ENCODE data around the gene MACROD1. TPM values are rescaled to one million over a fixed set of nuclear protein-coding genes. Genes with fewer than 3 reads are reported as not detected.
A peak's percentile ranks its signal among the peaks of the same experiment; 100 is the strongest.

Gene MACROD1
- total RNA-seq, 2 donors from 2014 or later = 17.4 to 18.4 TPM

GRCh38 chr11:64203421-64204079, 37.6 kb upstream of the MACROD1 start:
- Mint-ChIP-seq H3K27me3 (ENCODE audit: low read depth) (no peaks in the 10 kb centered on the region), H3K9me3 (no peaks in the 10 kb centered on the region), H3K4me3 (no peak overlapping the region), H3K27ac (no peak overlapping the region), H3K36me3 (ENCODE audit: insufficient read depth in 2 of 2) (peaks cover 14 to 34% of the 10 kb centered on the region in 2 donors), H3K4me1 (ENCODE audit: low read depth) (peaks cover 41% of the 10 kb centered on the region)
- DNase-seq = no peak
- ATAC-seq (replicated peaks in 1 of 2) = no peak

DNA sequence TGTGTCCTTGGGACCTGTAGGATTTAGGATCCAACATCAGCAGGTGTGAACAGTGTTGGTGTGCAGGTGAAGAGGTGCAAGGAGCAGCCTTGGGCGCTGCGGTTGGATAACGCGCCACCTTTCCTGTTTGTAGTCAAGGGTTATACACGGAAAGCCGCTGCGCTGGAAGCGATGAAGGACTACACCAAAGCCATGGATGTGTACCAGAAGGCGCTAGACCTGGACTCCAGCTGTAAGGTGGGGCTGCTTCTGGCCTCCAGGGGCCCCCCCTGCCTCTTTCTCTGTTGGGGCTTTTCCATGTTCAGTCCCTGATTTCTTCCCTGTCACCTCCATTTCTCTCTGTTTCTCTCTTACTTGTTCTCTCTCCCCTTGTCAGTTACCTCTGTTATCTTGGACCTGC, 37.1 kb upstream of the MACROD1 start:
- no peak for ATAC-seq (replicated peaks in 1 of 2)
- no peak overlapping the region for H3K27ac Mint-ChIP-seq

DNA sequence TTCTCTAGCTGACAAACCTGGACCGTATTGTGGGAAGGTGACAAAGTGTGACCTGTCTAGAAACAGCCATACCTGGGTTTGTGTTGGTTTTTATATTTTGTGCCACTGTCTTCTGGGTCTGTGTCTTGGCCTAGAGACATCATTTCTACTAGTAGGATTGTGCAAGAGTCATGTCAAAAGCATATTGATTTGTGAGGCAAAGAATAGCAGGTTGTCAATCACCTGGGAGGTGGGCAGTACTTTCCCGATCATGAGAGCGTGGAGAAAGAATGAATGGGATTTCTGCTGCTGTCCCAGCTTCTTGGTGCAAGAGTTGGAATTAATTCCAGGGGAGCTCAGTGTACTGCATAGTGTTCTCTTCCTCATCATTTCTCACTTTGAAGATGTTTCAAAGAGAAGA, 35.6 kb upstream of the MACROD1 start:
- Mint-ChIP-seq H3K27me3 (ENCODE audit: low read depth) (no peaks in the 10 kb centered on the region), H3K36me3 (ENCODE audit: insufficient read depth in 2 of 2) (peaks cover 14 to 38% of the 10 kb centered on the region in 2 donors), H3K27ac (peak overlapping the region; percentile 13), H3K9me3 (no peaks in the 10 kb centered on the region), H3K4me3 (no peak overlapping the region), H3K4me1 (ENCODE audit: low read depth) (peaks cover 31% of the 10 kb centered on the region)
- no peak for ATAC-seq (replicated peaks in 1 of 2)
- DNase-seq = no peak

More for the DNA sequence above, 37.1 kb upstream of the MACROD1 start:
- Mint-ChIP-seq H3K36me3 (ENCODE audit: insufficient read depth in 2 of 2) (peaks cover 14 to 34% of the 10 kb centered on the region in 2 donors), H3K27me3 (ENCODE audit: low read depth) (no peaks in the 10 kb centered on the region), H3K4me3 (no peak overlapping the region), H3K9me3 (no peaks in the 10 kb centered on the region), H3K4me1 (ENCODE audit: low read depth) (peaks cover 35% of the 10 kb centered on the region)
- DNase-seq = no peak

GRCh38 chr11:64198511-64198910, 32.6 kb upstream of the MACROD1 start:
- peaks cover 20 to 46% of the 10 kb centered on the region in 2 donors for H3K36me3 Mint-ChIP-seq (ENCODE audit: insufficient read depth in 2 of 2)
- no peaks in the 10 kb centered on the region for H3K27me3 Mint-ChIP-seq (ENCODE audit: low read depth)
- DNase-seq (no peak), ATAC-seq (replicated peaks in 1 of 2) (no peak)
- peaks cover 3% of the 10 kb centered on the region for H3K4me1 Mint-ChIP-seq (ENCODE audit: low read depth)
- no peak overlapping the region for H3K4me3 Mint-ChIP-seq
- no peak overlapping the region for H3K27ac Mint-ChIP-seq
- no peaks in the 10 kb centered on the region for H3K9me3 Mint-ChIP-seq

GRCh38 chr11:64196626-64197025, 30.7 kb upstream of the MACROD1 start:
- H3K27me3 Mint-ChIP-seq (ENCODE audit: low read depth) = no peaks in the 10 kb centered on the region
- H3K4me3 Mint-ChIP-seq = no peak overlapping the region
- no peak overlapping the region for H3K27ac Mint-ChIP-seq
- no peaks in the 10 kb centered on the region for H3K9me3 Mint-ChIP-seq
- peaks cover 19 to 46% of the 10 kb centered on the region in 2 donors for H3K36me3 Mint-ChIP-seq (ENCODE audit: insufficient read depth in 2 of 2)
- DNase-seq (no peak), ATAC-seq (replicated peaks in 1 of 2) (no peak)
- peaks cover 7% of the 10 kb centered on the region for H3K4me1 Mint-ChIP-seq (ENCODE audit: low read depth)

GRCh38 chr11:64192434-64192833, 26.5 kb upstream of the MACROD1 start:
- Mint-ChIP-seq H3K4me3 (no peak overlapping the region), H3K4me1 (ENCODE audit: low read depth) (peaks cover 30% of the 10 kb centered on the region), H3K9me3 (no peaks in the 10 kb centered on the region), H3K27me3 (ENCODE audit: low read depth) (no peaks in the 10 kb centered on the region), H3K27ac (no peak overlapping the region), H3K36me3 (ENCODE audit: insufficient read depth in 2 of 2) (peaks cover 15 to 38% of the 10 kb centered on the region in 2 donors)
- no peak for ATAC-seq (replicated peaks in 1 of 2)
- DNase-seq = no peak

DNA sequence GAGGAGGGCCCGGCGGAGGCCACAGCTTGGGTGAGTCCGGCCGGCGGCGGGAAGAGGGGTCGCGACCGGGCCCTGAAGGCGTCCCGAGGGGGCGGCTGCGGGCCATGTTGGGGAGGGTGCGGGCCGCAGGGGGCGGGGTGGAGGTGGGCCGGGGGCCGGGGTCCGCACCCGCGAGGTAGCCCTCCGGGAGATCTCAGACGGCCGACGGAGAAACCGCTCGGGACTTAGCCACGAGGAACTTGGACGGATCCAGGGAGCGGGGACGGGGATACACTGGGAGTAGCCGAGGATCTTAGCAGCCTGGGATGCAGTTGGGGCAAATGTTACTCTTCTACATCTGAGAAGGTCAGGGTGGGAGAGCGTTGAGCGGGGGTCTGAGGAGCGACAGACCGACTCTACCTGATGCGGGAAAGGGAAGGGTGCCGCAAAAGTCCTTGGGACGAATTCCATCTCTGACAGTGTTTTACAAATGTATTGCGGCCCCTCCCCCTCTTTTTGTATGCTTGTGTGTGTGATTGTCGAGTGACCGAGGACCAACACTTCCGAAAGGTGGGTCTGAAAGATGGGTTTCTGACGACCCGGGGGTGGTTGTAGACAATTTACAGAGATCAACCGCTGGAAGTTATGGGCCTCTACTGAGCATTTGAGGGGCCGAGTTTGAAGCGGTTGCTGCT, 20.7 kb upstream of the MACROD1 start:
- Mint-ChIP-seq H3K27me3 (ENCODE audit: low read depth) (no peaks in the 10 kb centered on the region), H3K4me1 (ENCODE audit: low read depth) (peaks cover 53% of the 10 kb centered on the region), H3K36me3 (ENCODE audit: insufficient read depth in 2 of 2) (peaks cover 3 to 10% of the 10 kb centered on the region in 2 donors), H3K9me3 (no peaks in the 10 kb centered on the region), H3K27ac (no peak overlapping the region), H3K4me3 (no peak overlapping the region)
- ATAC-seq (replicated peaks in 1 of 2) (no peak), DNase-seq (peak; percentile 56 to 69)

GRCh38 chr11:64185693-64186491, 20.0 kb upstream of the MACROD1 start, which contains the start of gene STIP1:
TSS of gene STIP1 (plus strand) at chr11:64186171. CDS start at chr11:64186262, 91 bp downstream.
- no peaks in the 10 kb centered on the region for H3K9me3 Mint-ChIP-seq
- no peaks in the 10 kb centered on the region for H3K27me3 Mint-ChIP-seq (ENCODE audit: low read depth)
- H3K36me3 Mint-ChIP-seq (ENCODE audit: insufficient read depth in 2 of 2) = peaks cover 3 to 6% of the 10 kb centered on the region in 2 donors
- H3K4me3 Mint-ChIP-seq = peak within 1 kb of the TSS; percentile 85 to 94
- peak within 1 kb of the TSS; percentile 93 for H3K27ac Mint-ChIP-seq
- peak; percentile 85 to 88 for ATAC-seq (replicated peaks in 1 of 2)
- DNase-seq = peak; percentile 97 to 99
- H3K4me1 Mint-ChIP-seq (ENCODE audit: low read depth) = peaks cover 58% of the 10 kb centered on the region

DNA sequence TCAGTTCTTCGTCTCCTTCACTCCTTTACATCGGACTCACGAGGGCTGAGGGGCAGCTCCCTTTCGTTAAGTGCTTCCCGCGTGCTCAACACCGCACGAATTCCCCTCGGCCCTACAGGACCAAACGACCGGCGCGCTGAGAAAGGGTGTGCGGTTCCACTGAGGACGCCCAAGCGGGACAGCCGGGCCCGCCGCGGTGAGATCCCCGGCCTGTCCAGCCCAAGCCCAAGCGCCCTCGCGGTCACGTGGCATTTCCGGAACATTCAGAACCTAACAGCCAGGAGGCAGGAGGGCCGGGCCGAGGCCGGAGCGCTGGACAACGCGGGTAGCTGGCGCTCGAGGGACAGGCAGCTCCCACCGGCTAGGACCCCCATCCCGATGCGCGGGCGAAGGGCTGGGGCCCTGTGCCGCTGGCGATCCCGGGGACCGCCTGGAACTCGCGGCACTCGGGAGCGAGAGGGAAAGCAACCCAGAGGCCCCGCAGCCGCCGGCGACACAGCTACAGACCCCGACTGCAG, 19.3 kb upstream of the MACROD1 start:
- Mint-ChIP-seq H3K27ac (peak overlapping the region; percentile 93), H3K4me3 (peak overlapping the region; percentile 85 to 94), H3K9me3 (no peaks in the 10 kb centered on the region), H3K27me3 (ENCODE audit: low read depth) (no peaks in the 10 kb centered on the region), H3K4me1 (ENCODE audit: low read depth) (peaks cover 56% of the 10 kb centered on the region), H3K36me3 (ENCODE audit: insufficient read depth in 2 of 2) (peaks cover 3 to 4% of the 10 kb centered on the region in 2 donors)
- ATAC-seq (replicated peaks in 1 of 2) (peak in 1 of 2 donors; percentile 4), DNase-seq (no peak)

DNA sequence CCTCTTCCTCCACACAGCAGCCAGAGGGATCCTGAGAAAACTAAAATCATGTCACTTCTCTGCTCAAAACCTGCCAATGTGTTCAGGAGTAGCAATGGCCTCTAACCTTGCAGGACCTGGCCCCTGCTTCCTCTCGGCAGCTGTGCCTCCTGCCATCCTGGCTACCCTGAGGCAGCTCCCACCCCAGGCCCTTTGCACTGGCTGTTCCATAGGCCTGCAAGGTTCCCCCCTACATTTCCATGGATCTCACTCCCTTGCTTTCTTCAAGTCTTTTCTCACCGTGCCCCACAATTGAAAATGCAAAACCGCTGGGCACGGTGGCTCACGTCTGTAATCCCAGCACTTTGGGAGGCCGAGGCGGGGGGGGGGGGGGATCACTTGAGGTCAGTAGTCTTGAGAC, 18.0 kb upstream of the MACROD1 start:
- Mint-ChIP-seq H3K27me3 (ENCODE audit: low read depth) (no peaks in the 10 kb centered on the region), H3K36me3 (ENCODE audit: insufficient read depth in 2 of 2) (peaks cover 3 to 4% of the 10 kb centered on the region in 2 donors), H3K9me3 (no peaks in the 10 kb centered on the region), H3K4me1 (ENCODE audit: low read depth) (peaks cover 50% of the 10 kb centered on the region), H3K27ac (peak overlapping the region; percentile 93), H3K4me3 (peak overlapping the region; percentile 43 to 94)
- ATAC-seq (replicated peaks in 1 of 2) = no peak
- no peak for DNase-seq

GRCh38 chr11:64181506-64182411, 15.8 kb upstream of the MACROD1 start:
- Mint-ChIP-seq H3K4me1 (ENCODE audit: low read depth) (peaks cover 58% of the 10 kb centered on the region), H3K4me3 (peak overlapping the region; percentile 15 to 57), H3K9me3 (no peaks in the 10 kb centered on the region), H3K27me3 (ENCODE audit: low read depth) (no peaks in the 10 kb centered on the region), H3K36me3 (ENCODE audit: insufficient read depth in 2 of 2) (peaks cover 2 to 3% of the 10 kb centered on the region in 2 donors), H3K27ac (no peak overlapping the region)
- no peak for ATAC-seq (replicated peaks in 1 of 2)
- peak; percentile 53 to 69 for DNase-seq

DNA sequence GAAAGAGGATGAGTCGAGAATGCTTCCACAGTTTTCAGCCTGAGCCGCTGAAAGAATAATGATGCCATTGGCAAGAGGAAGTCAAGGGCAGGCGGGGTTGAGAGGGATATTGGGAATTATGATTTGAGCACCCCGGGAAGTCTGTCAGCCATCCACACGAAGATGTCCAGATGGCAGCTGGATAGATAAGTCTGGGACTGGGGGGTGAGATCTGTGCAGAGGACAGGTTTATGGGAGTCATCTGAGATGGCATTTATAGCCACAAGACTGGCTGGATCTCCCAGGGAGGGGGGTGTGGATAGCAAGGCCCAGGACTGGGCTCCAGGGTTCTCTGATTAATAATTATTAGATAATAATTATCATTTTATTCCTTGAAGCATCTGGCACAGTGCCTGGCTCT, 15.0 kb upstream of the MACROD1 start:
- DNase-seq (no peak), ATAC-seq (replicated peaks in 1 of 2) (no peak)
- H3K4me1 Mint-ChIP-seq (ENCODE audit: low read depth) = peaks cover 58% of the 10 kb centered on the region
- H3K36me3 Mint-ChIP-seq (ENCODE audit: insufficient read depth in 2 of 2) = peaks cover under 1 to 1% of the 10 kb centered on the region in 2 donors
- no peaks in the 10 kb centered on the region for H3K27me3 Mint-ChIP-seq (ENCODE audit: low read depth)
- no peak overlapping the region for H3K27ac Mint-ChIP-seq
- H3K4me3 Mint-ChIP-seq = no peak overlapping the region
- H3K9me3 Mint-ChIP-seq = no peaks in the 10 kb centered on the region
